BJ (cell line): ENCODE measurements around the gene GSPT1. TPM values are rescaled to one million over a fixed set of nuclear protein-coding genes. Genes with fewer than 3 reads are reported as not detected.
"Not testable (repeated sequence)": the region's sequence is repeated elsewhere in the genome, so short reads cannot be mapped to it uniquely, and the experiment has no call there.

Experiments
- CTCF ChIA-PET: fragments of 350-600 bp; formaldehyde crosslinking; extraction: SDS; loops from one replicate; lab custom pipeline; 2021; ENCODE audit warnings: antibody characterized with exemption, inconsistent platforms; lab: Yijun Ruan, JAX
- POLR2A ChIA-PET: fragments of 300-600 bp; sonication (Branson Sonifier 250); formaldehyde crosslinking; extraction: SDS; loops from one replicate; lab custom pipeline; 2021; ENCODE audit warnings: antibody characterized with exemption; lab: Charles Lee
- DNase-seq: peaks from one replicate; pipeline ENCODE4 v3.0.0-alpha.2; 2011; ENCODE audit warnings: low read depth
- H3K27me3 ChIP-seq: 2 replicates; pipeline ENCODE4 v1.6.0; 2011; ENCODE audit warnings: low read length; ENCODE audit not compliant: control insufficient read depth, insufficient read depth
- H3K36me3 ChIP-seq: 2 replicates; pipeline ENCODE4 v1.5.1; 2011; ENCODE audit warnings: low read length; ENCODE audit not compliant: control insufficient read depth, insufficient read depth
- H3K4me3 ChIP-seq: 2 replicates; pipeline ENCODE4 v1.5.1; 2011; ENCODE audit warnings: low read depth, mild to moderate bottlenecking, control low read depth, low read length
- polyA plus RNA-seq: library from polyadenylated mRNA; depleted of rRNA; stranded (reverse); fragments of >200 nt; gene quantifications from 2 replicates; pipeline ENCODE4 v1.2.3, GENCODE V29; 2011
- TF ChIP-seq, protein P1 (sequence below): IDR thresholded peaks from 2 replicates; pipeline ENCODE4 v1.5.1; 2011; ENCODE audit warnings: low read depth, mild to moderate bottlenecking, control low read depth, inconsistent platforms, low read length, moderate library complexity; ENCODE audit not compliant: insufficient read depth

The GSPT1 gene
- polyA plus RNA-seq, 1 experiment, result 39.3 TPM

DNA sequence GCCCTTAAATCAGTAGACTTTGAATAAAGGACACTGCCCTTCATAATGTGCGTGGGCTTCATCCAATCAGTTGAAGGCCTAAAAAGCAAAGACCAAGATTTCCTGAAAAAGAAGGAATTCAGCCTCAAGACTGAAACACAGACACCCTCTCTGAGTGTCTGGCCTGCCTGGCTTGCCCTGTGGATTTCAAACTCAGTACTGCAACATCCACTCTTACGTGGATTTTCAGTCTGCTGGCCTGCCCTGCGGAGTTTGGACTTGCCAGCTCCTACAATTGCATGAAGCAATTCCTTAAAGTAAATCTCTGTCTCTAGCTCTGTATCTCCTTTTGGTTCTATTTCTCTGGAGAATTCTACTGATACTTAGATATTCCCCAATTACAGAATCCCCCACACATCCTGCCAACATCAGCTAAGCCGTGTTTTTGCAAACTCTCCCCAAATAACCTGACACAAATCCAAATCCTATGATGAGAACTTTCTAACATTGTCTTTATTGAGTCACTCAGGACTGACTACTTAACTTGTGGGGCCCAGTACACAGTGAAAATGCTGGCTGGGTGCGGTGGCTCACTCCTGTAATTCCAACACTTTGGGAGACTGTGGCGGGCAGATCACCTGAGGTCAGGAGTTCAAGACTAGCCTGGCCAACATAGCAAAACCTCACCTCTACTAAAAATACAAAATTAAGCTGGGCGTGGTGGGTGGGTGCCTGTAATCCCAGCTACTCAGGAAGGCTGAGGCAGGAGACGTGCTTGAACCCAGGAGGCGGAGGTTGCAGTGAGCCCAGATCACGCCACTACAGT lies 42.0 kb upstream of the GSPT1 start:
- CTCF ChIA-PET, result interaction anchor here (0.8 to 2.8 kb wide), 2 partner anchors 9 to 110 kb away, joined by 3 to 13 read pairs; no protein-coding TSS in a partner anchor
- no peak for DNase-seq
- Histone ChIP-seq H3K36me3 (no peaks in the 10 kb centered on the region), H3K4me3 (no peak overlapping the region), H3K27me3 (no peaks in the 10 kb centered on the region)
- TF ChIP-seq, protein P1, sequence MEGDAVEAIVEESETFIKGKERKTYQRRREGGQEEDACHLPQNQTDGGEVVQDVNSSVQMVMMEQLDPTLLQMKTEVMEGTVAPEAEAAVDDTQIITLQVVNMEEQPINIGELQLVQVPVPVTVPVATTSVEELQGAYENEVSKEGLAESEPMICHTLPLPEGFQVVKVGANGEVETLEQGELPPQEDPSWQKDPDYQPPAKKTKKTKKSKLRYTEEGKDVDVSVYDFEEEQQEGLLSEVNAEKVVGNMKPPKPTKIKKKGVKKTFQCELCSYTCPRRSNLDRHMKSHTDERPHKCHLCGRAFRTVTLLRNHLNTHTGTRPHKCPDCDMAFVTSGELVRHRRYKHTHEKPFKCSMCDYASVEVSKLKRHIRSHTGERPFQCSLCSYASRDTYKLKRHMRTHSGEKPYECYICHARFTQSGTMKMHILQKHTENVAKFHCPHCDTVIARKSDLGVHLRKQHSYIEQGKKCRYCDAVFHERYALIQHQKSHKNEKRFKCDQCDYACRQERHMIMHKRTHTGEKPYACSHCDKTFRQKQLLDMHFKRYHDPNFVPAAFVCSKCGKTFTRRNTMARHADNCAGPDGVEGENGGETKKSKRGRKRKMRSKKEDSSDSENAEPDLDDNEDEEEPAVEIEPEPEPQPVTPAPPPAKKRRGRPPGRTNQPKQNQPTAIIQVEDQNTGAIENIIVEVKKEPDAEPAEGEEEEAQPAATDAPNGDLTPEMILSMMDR, result no peak
- POLR2A ChIA-PET, result no interaction called here

DNA sequence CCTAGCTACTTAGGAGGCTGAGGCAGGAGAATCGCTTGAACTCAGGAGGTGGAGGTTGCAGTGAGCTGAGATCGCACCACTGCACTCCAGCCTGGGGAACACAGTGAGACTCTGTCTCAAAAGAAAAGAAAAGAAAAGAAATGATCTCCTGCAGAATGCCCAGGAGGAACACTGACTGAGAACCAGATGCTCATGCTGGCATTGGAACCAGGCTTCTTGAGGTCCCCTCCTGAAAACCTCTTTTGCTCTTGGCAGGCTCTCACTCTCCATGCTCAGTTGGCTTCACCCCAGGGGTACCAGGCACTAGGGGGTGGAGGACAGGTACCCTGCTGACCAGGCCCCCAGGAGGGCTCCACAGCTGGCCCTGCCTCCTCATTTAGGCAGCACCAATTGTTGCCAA lies 40.8 kb upstream of the GSPT1 start:
- Histone ChIP-seq H3K27me3 (no peaks in the 10 kb centered on the region), H3K4me3 (no peak overlapping the region), H3K36me3 (no peaks in the 10 kb centered on the region)
- POLR2A ChIA-PET, result no interaction called here
- TF ChIP-seq, protein P1, result no peak
- no peak for DNase-seq
- CTCF ChIA-PET, result no interaction called here

DNA sequence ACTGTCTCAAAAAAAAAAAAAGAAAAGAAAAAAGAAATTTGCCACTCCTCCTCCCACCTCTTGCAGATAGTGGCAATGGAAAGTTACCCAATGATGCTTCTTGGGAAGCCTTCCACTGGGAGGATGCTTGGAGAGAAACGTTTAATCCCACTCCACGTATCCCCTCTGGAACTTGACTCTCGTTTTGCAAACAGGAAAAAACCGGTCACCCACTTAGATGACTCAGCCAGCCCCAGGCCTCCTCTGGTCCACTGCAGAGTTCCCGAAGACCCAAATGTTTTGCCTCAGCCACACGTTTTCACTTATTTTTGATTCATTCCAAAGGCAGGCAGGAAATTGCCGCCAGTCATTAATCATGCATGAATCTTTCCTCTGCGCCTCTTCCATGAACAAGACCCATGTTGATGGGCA lies 40.0 kb upstream of the GSPT1 start:
- no peaks in the 10 kb centered on the region for H3K36me3 ChIP-seq

DNA sequence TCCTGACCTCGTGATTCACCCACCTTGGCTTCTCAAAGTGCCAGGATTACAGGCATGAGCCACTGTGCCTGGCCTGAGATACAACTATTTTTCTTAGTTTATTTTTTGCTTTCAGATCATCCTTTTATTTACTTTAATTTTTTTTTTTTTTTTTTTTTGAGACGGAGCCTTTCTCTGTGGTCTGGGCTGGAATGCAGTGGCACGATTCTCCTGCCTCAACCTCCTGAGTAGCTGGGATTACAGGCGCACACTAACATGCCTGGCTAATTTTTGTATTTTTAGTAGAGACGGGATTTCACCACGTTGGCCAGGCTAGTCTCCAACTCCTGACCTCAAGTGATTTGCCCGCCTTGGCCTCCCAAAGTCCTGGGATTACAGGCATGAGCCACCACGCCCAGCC lies 37.8 kb upstream of the GSPT1 start:
- CTCF ChIA-PET, result interaction anchor here (1.4 kb wide), 1 partner anchor 114 kb away, joined by 4 read pairs; no protein-coding TSS in a partner anchor
- H3K27me3 ChIP-seq, H3K36me3 ChIP-seq, POLR2A ChIA-PET, DNase-seq, H3K4me3 ChIP-seq: not testable (repeated sequence)

More for the DNA sequence above, 40.0 kb upstream of the GSPT1 start:
- H3K4me3 ChIP-seq, result no peak overlapping the region
- DNase-seq, result peak; percentile 97
- POLR2A ChIA-PET, result no interaction called here
- no peaks in the 10 kb centered on the region for H3K27me3 ChIP-seq
- CTCF ChIA-PET, result no interaction called here
- TF ChIP-seq, protein P1, result no peak

DNA sequence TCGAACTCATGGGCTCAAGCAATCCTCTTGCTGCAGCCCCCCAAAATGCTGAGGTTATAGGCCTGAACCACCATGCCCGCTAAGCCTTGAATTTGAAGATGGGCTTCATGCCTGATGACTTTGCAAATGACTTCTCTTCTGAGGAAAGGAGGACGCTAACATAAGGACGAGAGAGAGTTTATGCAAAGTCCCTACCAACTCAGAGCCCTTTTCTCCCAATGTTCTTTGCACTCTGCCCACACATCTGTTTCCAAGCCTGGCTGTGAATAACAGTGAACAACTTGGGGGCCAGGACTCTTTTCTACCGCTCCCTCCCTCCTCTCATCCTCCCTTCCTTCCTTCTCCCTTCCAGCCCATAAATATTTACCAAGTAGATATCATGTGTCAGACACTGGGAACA lies 34.6 kb upstream of the GSPT1 start:
- H3K27me3 ChIP-seq, result no peaks in the 10 kb centered on the region
- no peak for DNase-seq
- CTCF ChIA-PET, result no interaction called here
- H3K36me3 ChIP-seq, result no peaks in the 10 kb centered on the region
- no peak overlapping the region for H3K4me3 ChIP-seq
- TF ChIP-seq, protein P1, result no peak
- POLR2A ChIA-PET, result no interaction called here
